T-helper 2 cell treated with Interferon-gamma antibody and Interleukin-4, amounts not matched to agents 100 ng/mL and 5 ng/mL, for 36 hours (primary cell): Measurements from ENCODE around the gene GLB1L2. TPM values are rescaled to one million over a fixed set of nuclear protein-coding genes. Genes with fewer than 3 reads are reported as not detected.

Experiments
- intact Hi-C: fragments of 100-400 bp; cut with micrococcal nuclease; formaldehyde crosslinking; loops from one replicate; pipeline ENCODE4 v1.15.1; 2023
- total RNA-seq: library from RNA; stranded (reverse); gene quantifications from 2 replicates; pipeline ENCODE4 v1.2.3, GENCODE V29; 2022

The GLB1L2 gene
- total RNA-seq, 1 donor from 2014 or later: 2.0 TPM

- intact Hi-C loops: no loop called here
Measured at GRCh38 chr11:134399996-134400395, 68.2 kb downstream of the GLB1L2 start.

- intact Hi-C loops: no loop called here
Measured at GRCh38 chr11:134401825-134402809, 70.3 kb downstream of the GLB1L2 start.

- intact Hi-C loops: no loop called here
Measured at GRCh38 chr11:134402910-134403309, 71.1 kb downstream of the GLB1L2 start.

- intact Hi-C loops: no loop called here
Measured at GRCh38 chr11:134404575-134405341, 73.0 kb downstream of the GLB1L2 start.

GRCh38 chr11:134405436-134405835 lies 73.6 kb downstream of the GLB1L2 start:
- intact Hi-C loops: no loop called here

- intact Hi-C loops: no loop called here
Measured at GRCh38 chr11:134405841-134406240, 74.1 kb downstream of the GLB1L2 start.

- intact Hi-C loops: no loop called here
Measured at GRCh38 chr11:134406264-134407185, 74.7 kb downstream of the GLB1L2 start.

GRCh38 chr11:134407321-134407828 lies 75.6 kb downstream of the GLB1L2 start:
- intact Hi-C loops: no loop called here

- intact Hi-C loops: no loop called here
Measured at GRCh38 chr11:134407923-134408322, 76.1 kb downstream of the GLB1L2 start.

GRCh38 chr11:134409552-134410429 lies 78.0 kb downstream of the GLB1L2 start:
- intact Hi-C loops: no loop called here

GRCh38 chr11:134410766-134411165 lies 79.0 kb downstream of the GLB1L2 start:
- intact Hi-C loops: no loop called here

GRCh38 chr11:134412203-134413042 lies 80.6 kb downstream of the GLB1L2 start, which contains the start of gene B3GAT1:
B3GAT1 (minus strand) TSS chr11:134412242; CDS start chr11:134387659, 24,583 bp downstream.
- intact Hi-C loops: no loop called here

GRCh38 chr11:134413043-134413825 lies 81.4 kb downstream of the GLB1L2 start:
- intact Hi-C loops: no loop called here

GRCh38 chr11:134413826-134414731 lies 82.3 kb downstream of the GLB1L2 start:
- intact Hi-C loops: no loop called here

- intact Hi-C loops: no loop called here
Measured at GRCh38 chr11:134414766-134415765, 83.3 kb downstream of the GLB1L2 start.

- intact Hi-C loops: no loop called here
Measured at GRCh38 chr11:134416726-134417125, 84.9 kb downstream of the GLB1L2 start.
